Medulla oblongata (tissue), 1 donor: Measurements from ENCODE around the gene SUPT5H.

Source experiments
- DNase-seq: peaks from one replicate; pipeline ENCODE4 v3.0.0-alpha.2; 2015; ENCODE audit errors: extremely low spot score

SUPT5H gene

GRCh38 chr19:39520541-39521484 is 75.4 kb downstream of the SUPT5H start:
- DNase-seq: no peak

GRCh38 chr19:39524495-39524894 is 79.1 kb downstream of the SUPT5H start:
- peak; percentile 21 for DNase-seq

GRCh38 chr19:39525205-39525604 is 79.8 kb downstream of the SUPT5H start:
- no peak for DNase-seq
